Right kidney (tissue), 1 donor: ENCODE results near the gene FGGY.
"Not testable (repeated sequence)": the region's sequence is repeated elsewhere in the genome, so short reads cannot be mapped to it uniquely, and the experiment has no call there.

Experiments
- DNase-seq: peaks from one replicate; pipeline ENCODE4 v3.0.0-alpha.2; 2016

The FGGY gene

DNA sequence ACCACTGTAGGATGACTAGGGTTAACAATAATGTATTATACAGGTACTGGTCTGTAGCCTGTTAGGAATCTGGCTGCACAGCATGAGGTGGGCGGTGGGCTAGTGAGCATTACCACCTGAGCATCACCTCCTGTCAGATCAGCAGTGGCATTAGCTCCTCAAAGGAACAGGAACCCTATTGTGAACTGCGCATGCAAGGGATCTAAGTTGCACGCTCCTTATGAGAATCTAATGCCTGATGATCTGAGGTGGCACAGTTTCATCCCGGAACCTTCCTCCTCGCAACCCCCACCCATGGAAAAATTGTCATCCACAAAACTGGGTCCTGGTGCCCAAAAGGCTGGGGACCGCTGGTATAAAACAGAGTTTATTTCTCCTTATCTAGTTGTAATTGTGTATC, 147.6 kb downstream of the FGGY start:
- no peak for DNase-seq

DNA sequence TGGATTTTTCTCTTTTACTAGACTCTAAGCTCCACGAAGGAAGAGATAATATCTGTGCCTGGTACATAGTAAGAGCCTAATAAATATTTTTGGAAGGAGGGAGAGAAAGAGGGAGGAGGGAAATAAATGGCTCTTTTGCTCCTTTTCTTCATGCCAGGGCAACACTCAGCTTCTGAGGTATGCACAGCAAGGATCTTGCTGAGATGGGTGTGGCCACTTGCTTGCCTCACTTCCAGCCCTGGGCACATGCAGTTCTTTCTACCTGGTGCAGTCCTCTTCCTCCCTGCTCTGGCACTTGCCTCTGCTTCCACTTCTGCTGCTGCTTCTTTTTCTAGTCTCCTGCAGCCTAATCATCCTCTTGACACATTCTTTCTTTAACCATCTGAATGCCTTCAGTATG, 148.1 kb downstream of the FGGY start:
- no peak for DNase-seq

GRCh38 chr1:59446257-59446901, 149.5 kb downstream of the FGGY start:
- DNase-seq: peak; percentile 12

DNA sequence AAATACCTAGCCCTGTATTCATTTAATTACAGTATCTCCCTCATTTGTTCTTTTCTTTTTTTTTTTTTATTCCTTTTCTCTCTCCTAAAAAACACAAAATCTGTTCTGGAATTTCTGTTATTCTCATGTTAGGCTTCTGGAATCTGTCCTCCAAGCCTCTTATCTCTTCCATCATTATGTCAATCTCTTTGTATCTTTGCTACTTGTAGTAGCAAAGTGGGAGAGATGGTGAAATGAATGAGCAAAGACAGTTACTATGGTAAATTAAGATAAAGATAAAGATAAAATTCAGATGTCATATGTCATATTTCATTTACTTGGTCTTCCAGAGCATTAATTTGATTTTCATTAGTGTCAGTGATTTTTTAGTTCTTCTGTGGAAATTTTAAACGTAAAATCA, 155.1 kb downstream of the FGGY start:
- no peak for DNase-seq

GRCh38 chr1:59452559-59452958, 155.7 kb downstream of the FGGY start:
- DNase-seq: no peak

- DNase-seq: no peak
Measured at GRCh38 chr1:59453297-59453968, 156.5 kb downstream of the FGGY start.

DNA sequence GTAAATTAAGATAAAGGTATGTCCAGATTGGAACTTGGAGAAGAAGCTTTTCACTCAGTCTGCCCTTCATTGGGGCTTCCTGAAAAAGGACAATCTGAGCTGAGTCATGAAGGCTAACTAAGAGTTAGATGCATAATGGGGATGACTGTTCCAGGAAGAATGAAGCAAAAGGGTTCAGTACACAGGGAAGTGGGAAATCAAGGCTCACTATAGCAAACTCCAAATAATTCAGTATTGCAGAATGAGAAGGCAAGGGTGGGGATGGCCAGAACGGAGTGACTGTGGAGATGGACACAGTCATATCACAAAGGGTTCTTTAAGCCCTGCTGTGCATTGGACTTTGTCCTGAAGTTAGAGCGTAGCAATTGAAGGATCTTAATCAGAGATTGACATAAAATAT, 158.3 kb downstream of the FGGY start:
- DNase-seq: no peak

- no peak for DNase-seq
Measured at GRCh38 chr1:59457786-59458185, 160.9 kb downstream of the FGGY start.

DNA sequence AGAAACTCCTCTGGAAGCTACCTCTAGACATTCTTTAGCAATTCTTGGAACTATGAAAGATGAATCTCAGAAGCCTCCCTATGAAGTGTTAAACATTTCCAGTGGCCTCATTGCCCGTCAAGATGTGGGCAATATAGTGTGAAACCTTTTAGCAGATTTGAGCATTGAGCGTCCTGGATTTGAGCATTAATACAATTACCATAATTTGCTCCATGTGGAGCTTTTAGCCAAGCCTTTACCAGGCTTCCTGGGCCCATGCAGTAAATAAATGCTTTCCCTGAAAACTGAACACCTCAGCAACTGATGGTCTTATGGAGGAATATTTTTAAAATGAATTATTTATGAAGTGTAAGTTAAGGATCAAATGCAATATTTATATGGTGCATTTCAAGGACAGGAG, 162.0 kb downstream of the FGGY start:
- DNase-seq: no peak

GRCh38 chr1:59462942-59463341, 166.0 kb downstream of the FGGY start:
- DNase-seq: not testable (repeated sequence)

DNA sequence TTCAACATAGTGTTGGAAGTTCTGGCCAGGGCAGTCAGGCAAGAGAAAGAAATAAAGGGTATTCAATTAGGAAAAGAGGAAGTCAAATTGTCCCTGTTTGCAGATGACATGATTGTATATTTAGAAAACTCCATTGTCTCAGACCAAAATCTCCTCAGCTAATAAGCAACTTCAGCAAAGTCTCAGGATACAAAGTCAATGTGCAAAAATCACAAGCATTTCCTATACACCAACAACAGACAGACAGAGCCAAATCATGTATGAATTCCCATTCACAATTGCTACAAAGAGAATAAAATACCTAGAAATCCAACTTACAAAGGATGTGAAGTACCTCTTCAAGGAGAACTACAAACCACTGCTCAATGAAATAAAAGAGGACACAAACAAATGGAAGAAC, 168.6 kb downstream of the FGGY start:
- DNase-seq: not testable (repeated sequence)

DNA sequence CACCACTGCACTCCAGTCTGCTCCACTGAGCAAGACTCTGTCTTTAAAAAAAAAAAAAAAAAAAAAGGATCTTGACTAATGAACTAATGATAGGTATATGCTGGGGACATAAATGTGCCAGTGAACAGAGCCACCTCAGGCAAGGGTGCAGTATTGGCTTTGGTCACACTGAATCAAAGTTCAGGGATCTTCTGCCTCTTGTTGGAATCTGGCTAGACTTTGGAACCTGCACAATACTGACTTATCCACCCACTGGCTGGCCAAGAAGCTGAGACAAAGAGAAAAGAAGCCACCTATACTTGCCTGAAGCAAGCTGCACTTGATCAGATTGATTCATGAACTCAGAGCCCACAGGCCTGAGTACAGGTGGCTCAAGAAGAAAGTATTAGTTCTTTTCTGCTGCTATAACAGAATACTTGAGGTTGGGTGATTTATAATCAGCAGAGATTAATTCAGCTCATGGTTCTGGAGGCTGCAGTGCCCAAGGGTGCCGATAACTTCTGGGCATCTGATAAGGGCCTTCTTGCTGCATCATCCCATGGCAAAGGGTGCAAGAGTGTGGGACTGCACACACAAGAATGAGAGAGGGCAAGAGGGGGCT, 172.0 kb downstream of the FGGY start:
- no peak for DNase-seq

DNA sequence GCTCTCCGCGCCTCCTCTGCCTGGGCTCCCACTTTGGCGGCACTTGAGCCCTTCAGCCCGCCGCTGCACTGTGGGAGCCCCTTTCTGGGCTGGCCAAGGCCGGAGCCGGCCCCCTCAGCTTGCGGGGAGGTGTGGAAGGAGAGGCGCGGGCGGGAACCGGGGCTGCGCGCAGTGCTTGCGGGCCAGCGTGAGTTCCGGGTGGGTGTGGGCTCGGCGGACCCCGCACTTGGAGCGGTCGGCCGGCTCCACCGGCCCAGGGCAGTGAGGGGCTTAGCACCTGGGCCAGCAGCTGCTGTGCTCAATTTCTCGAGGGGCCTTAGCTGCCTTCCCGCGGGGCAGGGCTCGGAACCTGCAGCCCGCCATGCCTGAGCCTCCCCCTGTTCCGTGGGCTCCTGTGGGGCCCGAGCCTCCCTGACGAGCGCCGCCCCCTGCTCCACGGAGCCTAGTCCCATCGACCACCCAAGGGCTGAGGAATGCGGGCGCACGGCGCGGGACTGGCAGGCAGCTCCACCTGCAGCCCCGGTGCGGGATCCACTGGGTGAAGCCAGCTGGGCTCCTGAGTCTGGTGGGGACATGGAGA, 175.2 kb downstream of the FGGY start:
- not testable (repeated sequence) for DNase-seq

DNA sequence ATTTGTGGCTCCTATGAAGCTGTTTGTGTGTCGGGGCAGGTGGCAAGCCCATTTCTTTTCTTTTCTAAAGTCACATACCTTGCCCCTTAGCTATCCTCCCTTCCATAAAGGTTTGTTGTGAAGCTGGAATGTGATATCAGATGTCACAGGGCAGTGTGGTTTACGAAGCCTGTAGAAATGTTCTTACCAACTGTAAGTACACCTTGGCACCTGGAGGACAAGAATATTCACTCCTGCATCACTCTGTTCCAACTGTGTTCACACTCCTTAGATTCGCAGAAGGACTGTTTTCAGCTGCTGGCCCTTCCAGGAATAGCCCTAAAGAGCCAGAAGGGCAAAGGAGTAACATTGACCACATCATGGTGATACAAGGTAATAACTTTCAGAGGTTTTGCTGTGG, 176.9 kb downstream of the FGGY start:
- DNase-seq: no peak

DNA sequence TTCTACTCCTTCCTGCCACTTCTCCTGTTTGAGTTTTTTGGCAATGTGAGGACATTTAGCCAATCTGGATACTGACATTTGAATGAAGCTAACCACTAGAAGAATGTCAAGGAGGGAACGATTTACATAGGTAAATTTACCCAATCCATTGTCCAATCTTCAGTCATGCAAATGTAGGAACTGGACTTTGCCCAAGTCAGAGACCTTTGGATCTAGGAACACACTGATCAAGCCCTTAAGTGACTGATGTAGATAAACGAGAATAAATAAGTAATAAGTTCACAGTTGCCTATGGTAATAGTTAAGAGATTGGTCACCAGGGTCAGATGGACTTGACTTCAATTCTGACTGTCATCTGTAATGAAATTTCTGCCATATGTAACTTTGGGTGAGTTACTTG, 177.6 kb downstream of the FGGY start:
- no peak for DNase-seq

- no peak for DNase-seq
Measured at GRCh38 chr1:59475737-59476136, 178.8 kb downstream of the FGGY start.

GRCh38 chr1:59477286-59477685, 180.4 kb downstream of the FGGY start:
- no peak for DNase-seq

DNA sequence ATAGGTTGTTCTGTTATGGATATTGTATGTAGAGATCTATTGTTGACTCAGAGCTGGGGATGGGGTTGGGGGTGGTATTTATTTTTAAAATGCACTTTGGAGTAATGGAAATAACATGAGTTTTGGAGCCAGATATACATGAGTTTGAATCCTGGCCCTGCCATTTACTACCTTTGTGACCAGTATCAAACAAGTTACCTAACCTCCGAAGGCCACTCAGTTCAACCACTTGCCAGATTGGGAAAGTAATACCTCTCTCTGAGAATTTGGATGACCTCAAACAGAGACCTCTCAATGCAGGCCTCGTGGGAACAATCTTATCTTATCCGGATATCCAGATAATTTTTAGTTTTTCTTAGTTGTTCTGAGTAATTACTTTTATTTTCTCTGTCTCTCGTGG, 181.0 kb downstream of the FGGY start:
- no peak for DNase-seq

DNA sequence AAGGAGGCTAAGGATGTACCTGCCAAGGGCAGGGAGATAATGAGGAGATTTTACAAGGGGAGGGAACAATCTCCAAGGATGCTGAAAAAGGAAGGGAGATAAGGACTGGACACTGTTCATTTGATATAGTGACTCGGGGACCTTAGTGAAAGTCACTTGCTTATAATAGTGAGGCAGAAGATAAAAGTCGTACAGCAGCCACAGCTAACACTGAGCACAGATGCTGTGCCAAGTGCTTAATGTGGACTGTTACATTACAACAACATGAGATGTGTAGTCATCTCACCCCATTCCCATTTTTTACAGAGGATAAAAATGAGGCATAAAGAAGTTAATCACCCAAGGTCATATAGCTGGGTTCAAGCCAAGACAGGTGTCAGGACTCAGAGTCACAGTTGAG, 181.9 kb downstream of the FGGY start:
- DNase-seq: no peak

DNA sequence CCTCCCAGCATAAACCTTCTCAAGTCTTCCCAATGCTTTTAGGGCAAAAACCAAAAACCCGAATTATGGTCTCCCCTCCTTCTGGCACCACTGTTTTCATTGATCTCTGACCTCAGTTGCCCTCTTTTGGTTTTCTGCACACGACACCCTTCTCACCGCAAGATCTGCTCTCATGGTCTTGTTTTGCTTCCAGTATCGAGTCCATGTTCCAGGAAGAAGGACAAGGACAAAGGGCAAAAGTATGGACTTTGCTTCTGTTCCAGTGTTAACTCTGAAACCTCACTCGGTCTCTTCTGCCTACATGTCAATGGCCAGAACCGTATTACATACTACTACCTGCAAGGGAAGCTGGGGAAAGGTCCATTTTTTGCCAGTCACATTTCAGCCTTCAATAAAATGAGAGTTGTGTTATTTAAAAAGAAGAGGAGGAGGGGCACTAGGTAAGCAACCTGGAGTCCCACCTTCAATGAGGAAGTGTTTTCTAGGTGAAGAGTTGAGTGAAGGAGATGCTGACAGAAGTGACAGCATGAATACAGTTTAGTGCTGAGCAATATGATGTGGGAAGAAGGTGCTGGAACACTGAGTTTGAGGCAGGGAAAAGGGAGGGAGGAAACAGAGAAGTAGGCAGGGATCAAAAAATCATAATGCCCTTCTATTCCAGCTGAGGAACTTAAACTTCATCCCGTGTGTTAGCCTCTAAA, 183.4 kb downstream of the FGGY start:
- no peak for DNase-seq

DNA sequence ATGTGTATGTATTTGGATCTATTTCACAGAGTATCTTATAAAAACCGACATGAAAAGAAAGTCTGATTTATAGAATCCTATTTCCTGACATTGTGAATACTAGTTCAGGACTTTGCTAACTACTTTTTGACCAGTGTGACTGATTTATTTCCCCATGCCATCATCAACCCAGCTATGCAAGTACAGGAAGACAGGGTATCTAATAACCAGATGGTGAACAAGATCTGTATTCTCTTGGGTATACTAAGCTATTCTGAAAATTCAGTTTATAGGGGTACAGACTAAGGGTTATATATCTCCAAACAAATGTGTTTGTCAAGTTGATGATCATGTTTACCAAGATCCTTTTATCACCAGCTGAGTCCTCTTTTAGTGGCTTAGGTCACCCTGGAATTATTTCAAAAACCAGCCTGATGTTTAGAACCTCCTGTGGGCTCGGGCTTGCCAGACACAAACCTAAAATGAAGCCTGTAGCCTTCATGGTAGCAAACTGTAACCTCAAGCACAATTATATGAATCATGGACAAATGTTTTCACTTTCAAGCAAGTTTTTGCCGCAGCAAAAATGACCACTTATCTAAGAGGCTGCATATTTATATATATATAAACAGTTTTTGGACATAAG, 185.1 kb downstream of the FGGY start:
- no peak for DNase-seq

GRCh38 chr1:59482986-59483385, 186.1 kb downstream of the FGGY start:
- no peak for DNase-seq

DNA sequence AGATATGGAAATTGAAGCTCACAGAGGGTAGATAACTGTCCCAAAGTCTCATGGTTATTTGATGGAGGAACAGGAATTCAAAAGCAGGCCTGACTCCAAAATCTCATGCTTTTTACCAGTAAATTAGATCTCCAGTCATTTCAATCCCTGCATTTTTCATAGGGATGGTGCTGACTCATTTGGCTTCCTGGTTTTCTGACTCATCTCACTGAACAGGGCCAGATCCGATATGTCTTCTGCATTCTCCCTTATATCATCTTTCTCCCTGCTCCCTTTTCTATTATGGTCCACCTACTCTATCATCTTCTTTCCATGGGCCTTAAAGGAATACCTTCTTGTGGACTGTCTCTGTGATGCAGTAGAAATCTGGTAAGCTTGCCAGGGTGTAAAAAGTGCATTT, 187.2 kb downstream of the FGGY start:
- DNase-seq: no peak
